IPS DF 6.9 (cell line): ENCODE data around the gene ALX4.

Source experiments
- DNase-seq: peaks from one replicate; pipeline ENCODE4 v3.0.0-alpha.2; 2013; ENCODE audit warnings: low read depth, low spot score
- H3K27ac ChIP-seq: one replicate; pipeline ENCODE4 v1.5.1; 2013; ENCODE audit warnings: low read length, control low read depth
- H3K27me3 ChIP-seq: 2 replicates; pipeline ENCODE4 v1.6.1; 2013; ENCODE audit warnings: mild to moderate bottlenecking, low read length; ENCODE audit not compliant: control insufficient read depth, insufficient read depth
- H3K36me3 ChIP-seq: 2 replicates; pipeline ENCODE4 v1.6.1; 2013; ENCODE audit warnings: low read length; ENCODE audit not compliant: control insufficient read depth, insufficient read depth
- H3K4me1 ChIP-seq: 2 replicates; pipeline ENCODE4 v1.6.1; 2013; ENCODE audit warnings: low read length; ENCODE audit not compliant: control insufficient read depth, insufficient read depth
- H3K4me3 ChIP-seq: 2 replicates; pipeline ENCODE4 v1.5.1; 2013; ENCODE audit warnings: mild to moderate bottlenecking, low read length
- H3K9me3 ChIP-seq: 2 replicates; pipeline ENCODE4 v1.6.1; 2013; ENCODE audit warnings: low read length, inconsistent platforms; ENCODE audit not compliant: control insufficient read depth, insufficient read depth
- WGBS: extraction: QIAGEN DNeasy Blood & Tissue Kit; methylation state at CpG from one replicate; pipeline ENCODE4 v1.1.7; 2013; ENCODE audit warnings: mixed read lengths, missing lambda C conversion rate; ENCODE audit not compliant: insufficient read length, insufficient coverage; 5-methylcytosine and 5-hydroxymethylcytosine counted together

ALX4 gene

DNA sequence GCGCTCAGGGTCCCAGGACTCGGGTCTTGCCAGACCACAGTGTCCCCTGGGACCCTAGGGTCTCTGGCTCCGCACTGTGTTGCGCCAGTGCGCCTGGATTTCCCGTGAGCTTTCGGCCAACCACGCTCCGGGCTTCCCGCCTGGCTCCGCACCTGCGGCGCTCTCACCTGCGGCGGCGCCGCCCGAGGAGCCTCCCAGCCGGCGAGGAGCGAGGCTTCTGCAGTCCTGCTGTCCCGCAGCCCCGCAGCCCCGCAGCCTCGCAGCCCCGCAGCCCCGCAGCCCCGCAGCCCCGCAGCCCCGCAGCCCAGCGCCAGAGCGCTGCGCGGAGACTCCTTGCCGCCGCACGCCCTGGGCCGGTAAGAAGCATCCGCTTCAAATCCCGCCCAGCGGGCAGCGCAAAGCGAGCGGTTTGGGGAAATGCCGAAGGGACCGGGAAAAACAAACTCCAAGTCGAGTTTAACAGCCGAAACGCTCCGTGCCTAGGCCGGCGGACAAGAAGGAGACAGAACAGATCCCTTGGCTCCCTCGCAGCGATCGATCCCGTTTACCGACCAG lies 939 bp downstream of the ALX4 start:
- H3K4me3 ChIP-seq, result no peak overlapping the region; the same call in 1 of the 2 replicates
- WGBS, result no CpG with 5 or more reads among the region's 57 CpGs
- no peaks in the 10 kb centered on the region for H3K9me3 ChIP-seq
- H3K36me3 ChIP-seq, result no peaks in the 10 kb centered on the region
- H3K4me1 ChIP-seq, result peaks cover 7% of the 10 kb centered on the region; the same call in 1 of the 2 replicates
- H3K27me3 ChIP-seq, result peaks cover 94% of the 10 kb centered on the region
- H3K27ac ChIP-seq, result no peak overlapping the region
- no peak for DNase-seq

DNA sequence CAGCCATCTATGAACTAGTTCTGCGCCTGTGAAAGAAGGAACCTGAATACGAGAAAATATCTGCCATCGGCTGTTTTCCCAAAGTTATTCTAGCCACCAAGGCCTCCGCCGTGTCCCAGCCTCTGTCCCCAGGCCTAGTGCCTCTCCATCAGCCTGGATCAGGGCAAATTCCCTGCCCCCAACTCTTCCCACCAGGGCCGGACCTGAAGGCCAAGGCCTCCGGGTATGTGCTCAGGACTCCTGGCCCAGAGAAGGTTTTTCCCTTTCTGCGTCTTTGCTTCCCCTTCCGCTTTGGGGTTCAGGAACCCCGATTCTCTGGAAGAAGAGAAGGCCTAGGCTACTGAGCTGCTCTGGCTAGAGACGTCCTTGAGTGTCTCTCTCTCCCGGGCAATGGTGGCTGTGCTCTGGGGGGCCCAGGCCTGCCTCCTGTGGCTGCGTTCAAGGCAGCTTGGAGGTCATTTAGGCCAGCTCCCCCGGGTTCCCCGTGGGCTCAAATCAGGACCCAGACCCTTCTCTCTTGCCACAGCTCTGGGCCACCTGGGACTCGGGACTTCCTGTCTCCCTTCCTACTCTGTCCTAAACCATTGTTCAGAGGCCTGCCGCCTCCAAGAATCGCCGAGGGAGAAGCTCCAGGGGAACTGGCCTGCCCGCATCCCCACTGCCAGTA lies 1.6 kb downstream of the ALX4 start:
- Histone ChIP-seq H3K9me3 (no peaks in the 10 kb centered on the region), H3K4me1 (peaks cover 7% of the 10 kb centered on the region; the same call in 1 of the 2 replicates), H3K4me3 (no peak overlapping the region), H3K27me3 (peaks cover 94% of the 10 kb centered on the region), H3K36me3 (no peaks in the 10 kb centered on the region), H3K27ac (no peak overlapping the region)
- DNase-seq, result no peak
- WGBS, result no CpG with 5 or more reads among the region's 20 CpGs

- Histone ChIP-seq H3K4me1 (peaks cover 9% of the 10 kb centered on the region; the same call in 1 of the 2 replicates), H3K27ac (no peak overlapping the region), H3K36me3 (no peaks in the 10 kb centered on the region), H3K4me3 (no peak overlapping the region), H3K27me3 (peaks cover 94% of the 10 kb centered on the region), H3K9me3 (no peaks in the 10 kb centered on the region)
- DNase-seq, result no peak
- no CpG with 5 or more reads among the region's 10 CpGs for WGBS
These were observed 2.4 kb downstream of the ALX4 start for GRCh38 chr11:44307340-44308099.

- peaks cover 9% of the 10 kb centered on the region; the same call in 1 of the 2 replicates for H3K4me1 ChIP-seq
- H3K36me3 ChIP-seq, result no peaks in the 10 kb centered on the region
- no peak overlapping the region for H3K4me3 ChIP-seq
- no peak for DNase-seq
- peaks cover 93% of the 10 kb centered on the region for H3K27me3 ChIP-seq
- WGBS, result no CpG with 5 or more reads among the region's 7 CpGs
- no peaks in the 10 kb centered on the region for H3K9me3 ChIP-seq
- no peak overlapping the region for H3K27ac ChIP-seq
These were observed 3.1 kb downstream of the ALX4 start for GRCh38 chr11:44306918-44307244.

DNA sequence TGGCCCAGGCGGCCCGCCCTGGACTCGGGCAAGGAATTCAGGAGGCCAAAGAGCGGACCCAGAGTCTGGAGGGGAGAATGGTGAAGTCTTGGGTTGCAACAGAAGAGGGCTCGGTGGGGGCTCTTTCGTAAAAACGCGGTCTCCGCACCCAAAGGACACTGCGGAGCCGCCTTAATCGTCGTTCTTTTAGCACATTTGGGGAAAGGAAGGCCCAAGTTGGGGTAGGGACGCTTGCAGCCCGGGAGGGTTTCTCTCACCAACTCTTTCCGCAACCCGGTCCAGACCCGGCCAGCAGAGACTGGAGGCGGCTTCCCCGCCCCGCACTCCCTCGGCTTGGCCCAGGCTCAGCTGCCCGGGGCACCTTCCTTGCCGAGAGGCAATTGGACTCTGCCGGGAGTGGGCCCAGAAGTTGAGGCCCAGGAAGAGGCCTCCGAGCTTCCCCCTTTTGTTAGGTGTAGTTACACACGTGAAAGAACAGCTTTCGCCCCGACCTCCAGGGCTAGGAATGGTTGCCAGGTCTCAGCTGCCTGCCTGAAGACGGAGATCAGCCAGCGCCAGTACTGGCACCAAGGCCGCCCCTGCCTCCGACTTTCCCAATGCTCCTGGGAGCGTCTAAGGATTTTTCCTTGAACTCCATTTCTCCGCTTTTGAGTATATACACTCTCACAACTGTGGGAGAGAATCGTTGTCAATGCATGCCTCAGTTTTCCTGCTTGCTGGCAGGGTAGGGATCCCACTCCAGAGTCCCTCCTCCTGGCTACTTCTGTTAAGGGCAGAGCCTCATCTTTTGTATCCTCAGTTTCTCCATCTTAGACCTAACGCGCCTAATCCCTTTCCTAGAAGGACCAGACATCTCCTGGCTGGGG lies 3.7 kb downstream of the ALX4 start:
- Histone ChIP-seq H3K4me3 (no peak overlapping the region), H3K4me1 (peaks cover 7% of the 10 kb centered on the region; the same call in 1 of the 2 replicates), H3K27ac (no peak overlapping the region), H3K36me3 (no peaks in the 10 kb centered on the region), H3K9me3 (no peaks in the 10 kb centered on the region), H3K27me3 (peaks cover 91% of the 10 kb centered on the region)
- no CpG with 5 or more reads among the region's 38 CpGs for WGBS
- DNase-seq, result no peak

- no peak overlapping the region for H3K4me3 ChIP-seq
- WGBS, result no CpG with 5 or more reads among the region's 41 CpGs
These were observed 4.4 kb downstream of the ALX4 start for GRCh38 chr11:44305470-44306051.

GRCh38 chr11:44305026-44305469 lies 4.9 kb downstream of the ALX4 start:
- WGBS, result no CpG with 5 or more reads among the region's 10 CpGs
- Histone ChIP-seq H3K4me1 (peaks cover 6% of the 10 kb centered on the region; the same call in 1 of the 2 replicates), H3K36me3 (no peaks in the 10 kb centered on the region), H3K9me3 (no peaks in the 10 kb centered on the region), H3K4me3 (no peak overlapping the region), H3K27me3 (peaks cover 84% of the 10 kb centered on the region), H3K27ac (no peak overlapping the region)
- no peak for DNase-seq

More at GRCh38 chr11:44305470-44306051, 4.4 kb downstream of the ALX4 start:
- no peak for DNase-seq
- Histone ChIP-seq H3K27me3 (peaks cover 84% of the 10 kb centered on the region), H3K27ac (no peak overlapping the region), H3K36me3 (no peaks in the 10 kb centered on the region), H3K9me3 (no peaks in the 10 kb centered on the region), H3K4me1 (peaks cover 6% of the 10 kb centered on the region; the same call in 1 of the 2 replicates)

DNA sequence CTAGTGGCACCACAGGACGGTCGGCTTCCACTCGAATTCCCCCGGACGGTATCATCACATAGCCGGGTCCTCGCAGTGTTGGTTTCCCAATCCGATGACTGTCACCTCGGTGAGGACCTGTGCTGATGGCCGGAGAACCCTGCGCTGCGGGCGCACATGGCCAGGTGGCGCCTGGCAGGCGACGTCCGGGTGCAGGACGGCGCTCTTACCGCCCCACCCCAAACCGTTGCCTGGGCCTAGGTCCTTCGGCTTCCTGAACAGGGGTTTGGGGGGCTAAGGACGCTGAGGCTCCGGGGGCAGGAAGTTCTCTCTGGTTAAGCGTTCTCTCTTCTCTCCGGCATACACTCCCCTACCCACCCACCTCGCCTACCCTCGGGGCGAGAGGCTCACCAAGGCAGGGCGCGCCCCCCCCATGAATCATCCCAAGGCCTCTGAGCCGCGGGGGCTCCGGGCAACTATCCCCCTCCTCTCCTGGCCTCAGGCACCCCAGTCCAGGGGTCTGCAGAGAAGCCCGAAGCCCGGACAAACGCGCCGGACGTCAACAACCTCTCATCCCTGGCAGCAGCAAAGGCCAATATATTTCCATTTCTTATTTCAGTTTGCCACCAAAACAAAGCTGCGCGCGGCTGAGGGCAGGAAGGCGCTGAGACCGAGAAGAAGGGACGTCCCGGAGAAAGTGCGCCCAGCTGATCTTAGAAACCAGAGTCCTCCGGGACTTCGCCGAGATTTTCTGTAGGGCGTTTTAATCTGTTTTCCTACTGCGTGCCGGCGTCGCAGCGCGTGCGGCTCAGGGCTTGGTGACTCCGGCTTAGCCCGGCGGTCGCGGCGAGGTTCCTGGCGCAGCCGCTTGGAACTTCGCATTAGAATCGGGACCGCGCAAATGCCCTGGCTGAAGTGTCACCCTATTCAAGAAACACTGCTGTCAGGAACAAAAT lies 5.6 kb downstream of the ALX4 start:
- Histone ChIP-seq H3K27me3 (peaks cover 79% of the 10 kb centered on the region), H3K4me1 (peaks cover 6% of the 10 kb centered on the region; the same call in 1 of the 2 replicates), H3K4me3 (no peak overlapping the region), H3K9me3 (no peaks in the 10 kb centered on the region), H3K36me3 (no peaks in the 10 kb centered on the region), H3K27ac (no peak overlapping the region)
- no peak for DNase-seq
- no CpG with 5 or more reads among the region's 71 CpGs for WGBS

GRCh38 chr11:44303401-44303938 lies 6.5 kb downstream of the ALX4 start:
- WGBS, result no CpG with 5 or more reads among the region's 28 CpGs
- Histone ChIP-seq H3K4me1 (peaks cover 4% of the 10 kb centered on the region; the same call in 1 of the 2 replicates), H3K27me3 (peaks cover 71% of the 10 kb centered on the region), H3K27ac (no peak overlapping the region), H3K9me3 (no peaks in the 10 kb centered on the region), H3K4me3 (no peak overlapping the region), H3K36me3 (no peaks in the 10 kb centered on the region)
- DNase-seq, result no peak
